Activated CD4-positive, alpha-beta T cell treated with anti-CD3 and anti-CD28 coated beads for 48 hours (primary cell): ENCODE results near the gene F11.
"Not testable (repeated sequence)": the region's sequence is repeated elsewhere in the genome, so short reads cannot be mapped to it uniquely, and the experiment has no call there.

Experiments used
- DNase-seq: peaks from one replicate; pipeline ENCODE4 v3.0.0-alpha.2; 2020

The F11 gene

DNA sequence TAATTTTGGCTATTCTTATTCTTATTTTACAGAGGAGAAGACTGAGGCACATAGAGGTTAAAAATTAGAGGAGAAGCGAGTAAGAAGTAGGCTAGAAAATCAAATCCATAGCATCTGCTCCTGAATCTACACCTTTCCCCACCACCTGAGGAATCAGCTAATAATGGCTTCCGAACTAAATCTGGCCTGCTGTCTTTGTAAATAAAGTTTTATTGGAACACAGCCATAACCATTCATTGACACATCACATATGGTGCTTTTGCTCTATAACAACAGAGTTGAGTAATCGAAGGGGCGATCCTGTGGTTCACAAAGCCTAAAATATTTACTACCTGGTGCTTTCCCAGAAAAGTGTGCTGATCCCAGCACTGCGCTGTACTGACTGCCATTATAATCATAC is 38.2 kb downstream of the F11 start:
- DNase-seq, result no peak

DNA sequence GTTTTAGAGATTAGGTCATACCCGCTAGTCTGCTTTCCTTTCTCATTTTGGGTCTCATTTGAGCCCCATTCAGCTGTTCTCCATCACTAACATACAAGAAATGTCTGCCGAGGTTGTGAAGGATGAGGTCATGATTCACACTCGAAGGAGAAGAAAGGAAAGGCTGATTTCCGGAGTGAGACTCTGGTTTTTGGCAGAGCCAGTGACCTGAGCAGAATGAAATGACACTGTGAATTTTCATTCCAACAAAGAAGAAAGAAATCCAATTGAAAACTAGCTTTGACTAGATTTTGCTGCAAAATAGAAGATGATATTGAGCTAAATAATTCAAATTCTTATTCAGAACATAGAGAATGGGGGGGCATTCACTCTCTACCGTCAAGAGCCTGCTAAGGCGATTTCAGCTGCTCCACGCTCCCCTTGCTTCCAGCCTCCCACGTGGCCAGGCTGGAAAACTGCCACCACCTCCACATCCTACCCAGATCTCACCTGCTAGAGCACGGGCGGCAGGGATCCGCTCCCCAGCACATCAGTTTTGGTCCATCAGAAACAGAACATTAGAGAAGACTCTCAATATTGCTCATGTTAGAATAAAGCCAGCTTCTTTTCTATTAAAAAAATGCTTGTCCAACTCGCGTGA is 39.0 kb downstream of the F11 start:
- DNase-seq, result no peak

DNA sequence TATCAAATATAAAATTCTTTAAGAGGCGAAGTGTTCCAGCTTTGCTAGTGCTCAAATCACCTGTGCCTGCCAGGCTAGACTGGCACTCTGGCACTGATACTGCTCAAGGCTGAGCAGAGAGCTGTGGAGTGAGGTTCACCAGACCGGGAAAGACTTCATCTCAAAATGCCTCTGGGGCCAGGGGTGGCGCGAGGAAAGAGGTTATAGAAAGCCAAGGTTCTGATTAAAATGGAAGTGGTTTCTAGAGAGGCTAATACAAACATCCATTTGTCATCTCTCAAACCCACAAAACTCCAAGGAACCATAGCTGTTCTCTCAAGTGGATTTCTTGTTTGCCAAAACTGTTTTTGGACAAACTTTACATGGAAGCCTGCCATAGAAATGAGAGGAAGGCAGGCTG is 41.5 kb downstream of the F11 start:
- DNase-seq, result no peak

DNA sequence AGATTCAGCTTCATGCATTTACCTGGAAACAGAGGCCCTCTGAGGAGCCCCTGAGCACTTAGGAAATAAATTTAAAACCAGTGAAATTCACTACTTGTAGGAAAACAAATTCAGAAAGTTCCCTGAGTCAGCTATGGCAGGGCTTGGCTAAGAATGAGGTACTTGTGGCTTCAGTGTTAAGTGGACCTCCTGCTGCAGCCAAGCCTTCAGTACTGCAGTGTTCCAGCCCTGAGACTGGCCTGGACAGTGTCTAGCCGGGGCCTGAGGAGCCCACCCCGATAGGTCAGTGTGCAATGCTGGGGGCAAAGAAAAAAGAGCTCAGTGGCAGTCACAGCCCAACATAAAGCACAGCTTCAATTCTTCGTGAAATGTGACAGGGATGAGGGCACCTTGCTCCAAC is 41.9 kb downstream of the F11 start:
- DNase-seq, result no peak

DNA sequence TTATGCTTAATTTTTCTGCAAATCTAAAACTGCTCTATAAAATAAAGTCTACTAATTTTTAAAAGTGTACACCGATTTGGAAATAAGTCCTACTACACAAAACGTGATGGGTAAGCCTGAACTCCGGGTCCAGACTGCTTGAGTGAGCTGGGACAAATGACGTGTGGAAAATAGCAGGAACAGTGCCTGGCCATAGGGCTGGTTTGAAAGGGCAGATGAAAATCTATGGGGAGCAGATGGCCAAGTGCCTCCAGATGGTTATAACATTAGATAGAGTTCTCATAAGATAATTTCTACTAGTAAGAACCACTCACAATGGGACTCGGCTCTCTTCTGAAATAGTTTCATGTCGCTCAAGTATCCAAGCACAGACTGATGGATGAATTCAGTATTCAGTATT is 52.5 kb downstream of the F11 start:
- DNase-seq, result no peak

DNA sequence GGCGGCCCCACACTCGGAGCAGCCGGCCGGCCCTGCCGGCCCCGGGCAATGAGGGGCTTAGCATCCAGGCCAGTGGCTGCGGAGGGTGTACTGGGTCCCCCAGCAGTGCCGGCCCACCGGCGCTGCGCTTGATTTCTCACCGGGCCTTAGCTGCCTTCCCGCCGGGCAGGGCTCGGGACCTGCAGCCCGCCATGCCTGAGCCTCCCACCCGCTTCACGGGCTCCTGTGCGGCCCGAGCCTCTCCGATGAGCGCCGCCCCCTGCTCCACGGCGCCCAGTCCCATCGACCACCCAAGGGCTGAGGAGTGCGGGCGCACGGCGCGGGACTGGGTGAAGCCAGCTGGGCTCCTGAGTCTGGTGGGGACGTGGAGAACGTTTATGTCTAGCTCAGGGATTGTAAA is 58.7 kb downstream of the F11 start:
- not testable (repeated sequence) for DNase-seq

DNA sequence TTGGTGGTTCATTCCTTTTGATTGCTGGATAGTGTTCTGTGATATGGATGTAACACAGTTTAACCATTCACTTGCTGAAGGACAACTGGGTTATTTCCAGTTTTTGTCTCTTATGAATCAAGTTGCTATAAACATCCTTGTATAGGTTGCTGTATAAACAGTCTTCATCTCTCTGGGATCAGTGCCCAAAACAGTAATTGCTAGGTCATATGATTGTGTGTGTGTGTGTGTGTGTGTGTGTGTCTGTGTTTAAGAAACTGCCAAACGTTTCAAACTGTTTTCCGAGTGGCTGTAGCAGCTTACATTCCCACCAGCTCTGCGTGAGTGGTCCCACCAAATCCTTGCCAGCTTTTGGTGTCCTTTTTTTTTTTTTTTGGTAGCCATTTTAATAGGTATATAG is 60.4 kb downstream of the F11 start:
- DNase-seq, result no peak

DNA sequence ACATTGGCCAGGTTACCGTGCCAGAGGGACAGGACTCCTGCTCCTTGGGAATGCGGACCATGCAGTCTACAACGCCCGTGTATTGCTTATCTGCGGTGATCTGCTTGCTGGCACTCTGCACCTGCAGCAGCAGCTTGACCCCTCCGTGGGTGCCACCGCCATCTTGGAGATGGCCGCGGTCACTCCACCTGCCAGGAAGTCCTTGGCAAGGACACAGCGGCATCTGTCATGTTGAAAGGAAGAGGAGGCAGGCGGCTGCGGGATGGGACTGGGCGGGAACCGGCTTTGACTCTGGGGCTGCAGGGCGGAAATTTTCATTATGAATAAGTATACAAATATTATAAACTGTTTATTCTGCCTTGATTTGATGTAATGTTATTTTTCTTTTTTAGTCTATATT is 63.4 kb downstream of the F11 start:
- no peak for DNase-seq

DNA sequence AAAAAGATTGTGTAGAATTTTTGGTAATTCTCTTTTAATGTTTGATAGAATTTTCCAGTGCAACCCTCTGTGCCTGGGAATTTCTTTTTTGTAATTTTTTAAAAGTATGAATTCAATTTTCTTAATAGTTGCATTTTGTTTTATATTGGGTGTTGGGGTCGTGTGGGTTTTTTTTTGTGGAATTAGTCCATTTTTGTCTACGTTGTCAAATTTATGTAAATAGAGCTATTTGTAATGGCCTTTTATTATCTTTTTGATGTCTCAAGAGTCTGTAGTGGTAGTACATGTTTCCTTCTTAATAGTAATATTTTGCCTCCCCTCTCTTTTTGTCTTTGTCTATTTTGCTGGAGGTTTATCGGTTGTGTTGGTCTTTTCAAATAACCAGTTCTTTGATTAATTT is 64.4 kb downstream of the F11 start:
- DNase-seq, result no peak

DNA sequence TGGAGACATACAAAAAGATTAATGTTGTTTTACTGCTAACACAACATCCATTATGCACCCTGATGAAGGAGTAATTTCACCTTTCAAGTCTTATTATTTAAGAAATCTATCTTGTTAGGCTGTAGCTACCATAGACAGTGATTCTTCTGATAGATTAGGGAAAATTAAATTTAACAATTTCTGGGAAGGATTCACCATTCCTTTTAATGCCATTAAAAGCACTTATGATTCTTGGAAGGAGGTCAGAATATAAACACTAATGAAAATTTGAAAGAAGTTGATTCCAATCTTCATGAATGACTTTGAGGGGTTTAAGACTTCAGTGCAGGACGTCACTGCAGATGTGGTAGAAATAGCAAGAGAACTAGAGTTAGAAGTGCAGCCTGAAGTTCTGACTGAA is 69.8 kb downstream of the F11 start:
- DNase-seq, result no peak
